Neuronal stem cell (in vitro differentiated cells): ENCODE data around the gene FCHO2.

Experiments used
- DNase-seq: peaks from one replicate; pipeline ENCODE4 v3.0.0-alpha.2; 2013; ENCODE audit warnings: low spot score
- H2AFZ ChIP-seq: one replicate; pipeline ENCODE4 v1.6.1; 2013; ENCODE audit warnings: mild to moderate bottlenecking, low read length, inconsistent platforms
- H2AK5ac ChIP-seq: 2 replicates; pipeline ENCODE4 v1.6.1; 2013; ENCODE audit warnings: low read depth, mild to moderate bottlenecking, inconsistent platforms, low read length, moderate library complexity, mixed read lengths
- H2BK120ac ChIP-seq: 2 replicates; pipeline ENCODE4 v1.6.1; 2013; ENCODE audit warnings: low read depth, mild to moderate bottlenecking, inconsistent platforms, low read length, moderate library complexity, mixed read lengths
- H2BK12ac ChIP-seq: one replicate; pipeline ENCODE4 v1.6.1; 2013; ENCODE audit warnings: low read length, inconsistent platforms
- H2BK15ac ChIP-seq: 2 replicates; pipeline ENCODE4 v1.6.1; 2013; ENCODE audit warnings: mild to moderate bottlenecking, low read length, inconsistent platforms, mixed read lengths
- H2BK5ac ChIP-seq: one replicate; pipeline ENCODE4 v1.6.1; 2013; ENCODE audit warnings: inconsistent platforms, mild to moderate bottlenecking, low read length, moderate library complexity
- H3K14ac ChIP-seq: one replicate; pipeline ENCODE4 v1.6.1; 2013; ENCODE audit warnings: low read length, inconsistent platforms
- H3K18ac ChIP-seq: 2 replicates; pipeline ENCODE4 v1.6.1; 2013; ENCODE audit warnings: low read length, inconsistent platforms
- H3K23ac ChIP-seq: 2 replicates; pipeline ENCODE4 v1.6.1; 2013; ENCODE audit warnings: low read depth, mild to moderate bottlenecking, mixed read lengths, low read length, inconsistent platforms; ENCODE audit not compliant: poor library complexity
- H3K27ac ChIP-seq: replicated peaks from 3 replicates; pipeline ENCODE4 v1.5.1; 2013; ENCODE audit warnings: low read length, inconsistent platforms
- H3K27me3 ChIP-seq, 3 experiments: 2 replicates each; pipeline ENCODE4 v1.6.1; 2013; ENCODE audit warnings: low read length in 3 of 3, mild to moderate bottlenecking in 2 of 3, inconsistent platforms in 1 of 3, low read depth in 1 of 3, mixed read lengths in 1 of 3, moderate library complexity in 1 of 3; ENCODE audit not compliant: control insufficient read depth in 3 of 3, insufficient read depth in 3 of 3
- H3K36me3 ChIP-seq, 2 donors: replicated peaks in 1 of 2; 2 replicates each; pipeline ENCODE4 v1.6.1; 2013; ENCODE audit warnings: low read length in 2 of 2; ENCODE audit not compliant: control insufficient read depth in 2 of 2, insufficient read depth in 2 of 2
- H3K4ac ChIP-seq: 2 replicates; pipeline ENCODE4 v1.6.1; 2013; ENCODE audit warnings: inconsistent platforms, mild to moderate bottlenecking, low read length, moderate library complexity
- H3K4me1 ChIP-seq, 2 donors: 1 replicate in 1 of 2; 2 replicates in 1 of 2; pipeline ENCODE4 v1.6.1; 2013; ENCODE audit warnings: low read length in 2 of 2, low read depth in 1 of 2; ENCODE audit not compliant: control insufficient read depth in 2 of 2, insufficient read depth in 1 of 2
- H3K4me2 ChIP-seq: one replicate; pipeline ENCODE4 v1.6.1; 2013; ENCODE audit warnings: mild to moderate bottlenecking, low read length, inconsistent platforms; ENCODE audit not compliant: insufficient read depth, poor library complexity, severe bottlenecking
- H3K4me3 ChIP-seq, 2 donors: 2 replicates each; pipeline ENCODE4 v1.5.1; 2013; ENCODE audit warnings: low read length in 2 of 2, mild to moderate bottlenecking in 2 of 2, inconsistent platforms in 1 of 2, moderate library complexity in 1 of 2
- H3K79me1 ChIP-seq: one replicate; pipeline ENCODE4 v1.6.1; 2013; ENCODE audit warnings: low read depth, mild to moderate bottlenecking, inconsistent platforms, low read length, moderate library complexity
- H3K9ac ChIP-seq: one replicate; pipeline ENCODE4 v1.6.1; 2013; ENCODE audit warnings: mild to moderate bottlenecking, low read depth, low read length, inconsistent platforms; ENCODE audit not compliant: poor library complexity
- H3K9me3 ChIP-seq, 2 donors: replicated peaks in 1 of 2; 2 replicates each; pipeline versions ENCODE3 to v1.6.1; 2013; ENCODE audit warnings: low read length in 2 of 2, mild to moderate bottlenecking in 2 of 2, inconsistent platforms in 1 of 2, low read depth in 1 of 2, mixed read lengths in 1 of 2, moderate library complexity in 1 of 2; ENCODE audit not compliant: control insufficient read depth in 2 of 2, insufficient read depth in 1 of 2
- H4K8ac ChIP-seq: one replicate; pipeline ENCODE4 v1.6.1; 2013; ENCODE audit warnings: low read depth, mild to moderate bottlenecking, inconsistent platforms, low read length, moderate library complexity
- H4K91ac ChIP-seq: one replicate; pipeline ENCODE4 v1.6.1; 2013; ENCODE audit warnings: low read length, low read depth, mild to moderate bottlenecking, inconsistent platforms; ENCODE audit not compliant: poor library complexity
- WGBS, 2 donors: extraction: QIAGEN DNeasy Blood & Tissue Kit; methylation state at CpG; one replicate each; pipeline ENCODE4 v1.1.7; 2013; ENCODE audit warnings: missing lambda C conversion rate in 2 of 2, mixed read lengths in 1 of 2; ENCODE audit not compliant: insufficient read length in 2 of 2, insufficient replicate concordance in 1 of 2; ENCODE audit errors: extremely low coverage in 2 of 2; 5-methylcytosine and 5-hydroxymethylcytosine counted together

Gene FCHO2

DNA sequence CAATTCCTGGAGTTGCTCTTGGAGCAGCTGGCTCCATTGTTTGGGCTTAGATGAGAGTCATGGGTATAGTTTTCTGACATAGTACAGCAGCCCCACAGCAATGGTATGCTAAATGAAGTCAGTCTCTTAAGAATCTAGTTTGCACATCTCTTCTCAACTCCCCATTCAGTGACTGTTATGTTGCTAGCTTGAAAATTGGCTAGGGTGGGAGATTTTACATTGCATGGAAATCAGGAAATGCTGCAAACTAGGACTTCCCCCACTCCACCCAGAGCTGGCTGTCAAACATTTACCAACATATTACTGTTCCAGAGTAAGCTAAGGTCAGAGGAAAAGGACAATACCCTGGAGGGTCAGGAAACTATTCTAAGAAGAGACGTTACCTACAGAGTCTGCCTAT is 17.6 kb upstream of the FCHO2 start:
- Histone ChIP-seq H3K27me3 (no peaks in the 10 kb centered on the region), H2AK5ac (no peak overlapping the region), H2BK12ac (no peak overlapping the region), H3K36me3 (no peaks in the 10 kb centered on the region), H2BK5ac (no peak overlapping the region), H3K23ac (no peak overlapping the region), H2BK15ac (no peak overlapping the region), H3K4me1 (peaks cover 0 to 4% of the 10 kb centered on the region in 2 donors), H3K9ac (no peak overlapping the region), H3K4ac (no peak overlapping the region), H3K79me1 (no peaks in the 10 kb centered on the region), H2BK120ac (no peak overlapping the region), H3K18ac (no peak overlapping the region), H4K8ac (no peak overlapping the region), H3K4me2 (no peak overlapping the region), H4K91ac (no peak overlapping the region), H3K9me3 (peaks cover 0 to 3% of the 10 kb centered on the region in 2 donors), H3K4me3 (no peak overlapping the region), H2AFZ (peak overlapping the region; percentile 32), H3K27ac (no peak overlapping the region), H3K14ac (no peak overlapping the region)
- WGBS, 2 donors, result no CpG with 5 or more reads among the region's 1 CpG
- no peak for DNase-seq

DNA sequence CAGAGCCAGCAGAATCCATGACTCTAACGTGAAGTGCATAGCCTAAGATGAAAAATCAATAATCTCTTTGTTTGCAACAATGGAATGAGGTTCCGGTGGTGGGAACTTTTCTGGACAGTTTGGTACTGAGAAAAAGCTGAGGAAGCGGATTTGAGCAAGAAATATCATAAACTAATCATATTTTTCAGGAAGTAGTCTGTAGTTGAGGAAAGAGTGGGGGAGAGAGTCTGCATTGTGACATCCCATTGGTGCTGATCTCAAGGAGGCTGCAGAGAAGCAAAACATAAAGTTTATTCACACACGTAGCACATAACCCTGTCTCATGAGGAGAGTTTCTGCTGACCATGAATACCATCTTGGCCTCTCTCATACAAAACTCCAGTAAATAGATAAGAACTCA is 15.8 kb upstream of the FCHO2 start:
- no peak overlapping the region for H4K91ac ChIP-seq
- H3K4me3 ChIP-seq, result no peak overlapping the region
- no peaks in the 10 kb centered on the region for H3K27me3 ChIP-seq

DNA sequence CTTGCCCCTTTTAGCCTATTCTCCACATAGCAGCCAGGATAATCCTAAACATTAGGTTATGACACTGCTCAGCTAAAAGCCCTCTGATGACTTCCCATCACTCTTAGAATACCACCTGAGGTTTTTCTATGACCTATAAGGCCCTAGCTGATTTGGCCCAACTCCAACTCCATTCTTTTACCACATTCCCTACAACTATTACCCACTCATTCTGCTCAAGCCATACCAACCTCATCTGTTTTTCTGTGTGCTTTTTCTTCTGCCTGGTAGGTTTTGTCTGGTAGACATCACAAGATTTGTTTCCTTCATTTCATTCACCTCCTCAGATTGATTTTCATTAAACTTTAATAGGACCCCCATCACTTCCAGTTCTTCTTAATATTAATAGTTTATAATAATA is 12.5 kb upstream of the FCHO2 start:
- no peaks in the 10 kb centered on the region for H3K9me3 ChIP-seq
- no peak overlapping the region for H3K9ac ChIP-seq
- no peak overlapping the region for H3K23ac ChIP-seq
- no peak overlapping the region for H3K14ac ChIP-seq
- H2BK15ac ChIP-seq, result no peak overlapping the region
- no peak overlapping the region for H4K91ac ChIP-seq
- no peak overlapping the region for H3K4me3 ChIP-seq
- no peak overlapping the region for H2AK5ac ChIP-seq
- no peak overlapping the region for H2AFZ ChIP-seq
- no peak overlapping the region for H3K27ac ChIP-seq
- H3K4me1 ChIP-seq, result no peaks in the 10 kb centered on the region
- no peak overlapping the region for H2BK12ac ChIP-seq
- no peak overlapping the region for H2BK5ac ChIP-seq
- no peaks in the 10 kb centered on the region for H3K79me1 ChIP-seq
- H3K4me2 ChIP-seq, result no peak overlapping the region
- no peak for DNase-seq
- no peaks in the 10 kb centered on the region for H3K27me3 ChIP-seq
- H4K8ac ChIP-seq, result no peak overlapping the region
- no peaks in the 10 kb centered on the region for H3K36me3 ChIP-seq
- H3K18ac ChIP-seq, result no peak overlapping the region
- no peak overlapping the region for H3K4ac ChIP-seq
- H2BK120ac ChIP-seq, result no peak overlapping the region

More for the DNA sequence above, 15.8 kb upstream of the FCHO2 start:
- Histone ChIP-seq H2BK120ac (no peak overlapping the region), H3K27ac (no peak overlapping the region), H2AFZ (no peak overlapping the region), H3K79me1 (no peaks in the 10 kb centered on the region), H3K9ac (no peak overlapping the region), H3K18ac (no peak overlapping the region), H2BK12ac (no peak overlapping the region), H3K4me1 (peaks cover 0 to 4% of the 10 kb centered on the region in 2 donors), H2BK15ac (no peak overlapping the region), H4K8ac (no peak overlapping the region), H3K36me3 (no peaks in the 10 kb centered on the region), H2AK5ac (no peak overlapping the region), H2BK5ac (no peak overlapping the region), H3K4ac (no peak overlapping the region), H3K14ac (no peak overlapping the region), H3K9me3 (peaks cover 0 to 3% of the 10 kb centered on the region in 2 donors), H3K23ac (no peak overlapping the region), H3K4me2 (no peak overlapping the region)
- no peak for DNase-seq
- WGBS, 2 donors, result no CpG with 5 or more reads among the region's 4 CpGs

GRCh38 chr5:72947498-72947897 is 8.3 kb upstream of the FCHO2 start:
- Histone ChIP-seq H2BK5ac (no peak overlapping the region), H3K36me3 (no peaks in the 10 kb centered on the region), H3K4me2 (no peak overlapping the region), H2BK12ac (no peak overlapping the region), H3K14ac (no peak overlapping the region), H2AFZ (no peak overlapping the region), H2AK5ac (no peak overlapping the region), H3K4me1 (no peaks in the 10 kb centered on the region), H2BK15ac (no peak overlapping the region), H3K9ac (no peak overlapping the region), H3K27me3 (no peaks in the 10 kb centered on the region), H3K9me3 (no peaks in the 10 kb centered on the region), H2BK120ac (no peak overlapping the region), H3K27ac (no peak overlapping the region), H3K23ac (no peak overlapping the region), H4K8ac (no peak overlapping the region), H3K79me1 (no peaks in the 10 kb centered on the region), H4K91ac (no peak overlapping the region), H3K4ac (no peak overlapping the region), H3K18ac (no peak overlapping the region), H3K4me3 (no peak overlapping the region)
- DNase-seq, result no peak
